NT2/D1 (cell line): ENCODE data around the gene IFNL1.

Experiments used
- SUZ12 ChIP-seq: IDR thresholded peaks from 2 replicates; pipeline ENCODE4 v1.6.1; 2011; ENCODE audit not compliant: insufficient read length, insufficient read depth; ENCODE audit errors: extremely low read depth
- ZNF274 ChIP-seq: IDR thresholded peaks from 2 replicates; pipeline ENCODE4 v1.6.1; 2011; ENCODE audit warnings: mild to moderate bottlenecking, low read depth, low read length

DNA sequence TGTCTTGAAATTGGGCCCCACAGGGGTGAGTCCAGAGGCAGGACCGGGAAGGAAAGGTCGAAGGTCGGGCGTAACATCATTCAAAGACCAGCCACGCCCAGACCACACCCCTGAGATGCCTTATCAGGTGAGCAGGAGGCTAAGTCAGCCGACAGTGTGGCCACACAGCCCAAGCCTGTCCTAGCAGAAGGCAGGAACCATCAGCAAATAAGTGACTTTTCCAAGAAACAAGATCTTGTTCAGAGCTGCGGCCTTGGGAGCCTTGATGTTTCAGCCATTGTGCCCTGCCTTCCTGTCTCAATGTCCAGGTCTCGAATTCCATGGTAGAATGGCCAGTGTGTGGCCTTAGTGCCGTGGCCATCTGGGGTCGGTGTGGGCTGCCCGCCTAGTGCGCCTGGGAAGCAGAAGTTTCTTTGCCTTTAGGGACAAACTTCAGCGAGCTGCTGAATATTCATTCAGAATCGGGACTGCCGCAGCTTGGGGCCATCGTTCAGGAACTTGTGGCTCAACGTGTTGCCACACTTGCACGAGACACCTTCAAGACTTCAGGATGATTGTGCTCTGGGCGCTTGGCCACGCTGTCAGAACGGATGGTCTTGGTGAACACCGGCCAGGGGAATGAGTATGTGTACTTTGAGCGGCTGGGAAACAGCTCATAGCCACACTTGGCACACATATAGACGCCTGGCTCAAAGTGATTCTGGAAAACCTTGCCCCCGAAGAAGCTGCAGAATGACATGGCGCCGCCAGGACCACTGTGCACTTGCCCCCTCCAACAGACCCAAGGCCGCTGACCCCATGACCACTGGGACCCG lies 41.5 kb upstream of the IFNL1 start:
- TF ChIP-seq ZNF274 (no peak), SUZ12 (no peak)
